Ramos (cell line): ENCODE measurements around the gene RCN2.

ENCODE experiments used
- in situ Hi-C: fragments of 300-500 bp; cut with MboI; formaldehyde crosslinking; loops from one replicate; pipeline ENCODE4 v1.14.3; 2022; ENCODE audit warnings: low sequenced_read_pairs; ENCODE audit not compliant: unreplicated experiment

Gene RCN2

GRCh38 chr15:76972389-76973361 is 41.1 kb downstream of the RCN2 start:
- in situ Hi-C loops, result no loop called here

DNA sequence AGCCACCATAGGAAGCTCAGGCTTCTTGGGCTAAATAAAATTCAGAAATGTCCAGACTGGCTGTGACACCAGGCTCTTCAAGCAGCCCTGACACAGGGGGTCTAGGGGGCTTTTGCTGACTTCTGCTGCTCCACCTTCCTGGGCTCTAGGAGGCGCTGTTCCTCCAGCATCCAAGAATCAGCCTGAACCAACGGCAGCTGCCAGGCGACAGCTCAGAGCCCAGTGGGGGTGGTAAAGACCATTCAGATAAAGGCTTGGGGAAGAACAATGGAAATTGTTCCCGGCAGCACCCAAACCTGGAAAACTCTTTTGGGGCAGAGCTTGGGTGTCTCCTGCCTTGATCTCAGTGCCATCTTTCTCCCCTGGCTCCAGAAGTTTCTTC is 41.8 kb downstream of the RCN2 start:
- in situ Hi-C loops, result no loop called here

- in situ Hi-C loops, result no loop called here
Measured at GRCh38 chr15:76973906-76974305, 42.4 kb downstream of the RCN2 start.

DNA sequence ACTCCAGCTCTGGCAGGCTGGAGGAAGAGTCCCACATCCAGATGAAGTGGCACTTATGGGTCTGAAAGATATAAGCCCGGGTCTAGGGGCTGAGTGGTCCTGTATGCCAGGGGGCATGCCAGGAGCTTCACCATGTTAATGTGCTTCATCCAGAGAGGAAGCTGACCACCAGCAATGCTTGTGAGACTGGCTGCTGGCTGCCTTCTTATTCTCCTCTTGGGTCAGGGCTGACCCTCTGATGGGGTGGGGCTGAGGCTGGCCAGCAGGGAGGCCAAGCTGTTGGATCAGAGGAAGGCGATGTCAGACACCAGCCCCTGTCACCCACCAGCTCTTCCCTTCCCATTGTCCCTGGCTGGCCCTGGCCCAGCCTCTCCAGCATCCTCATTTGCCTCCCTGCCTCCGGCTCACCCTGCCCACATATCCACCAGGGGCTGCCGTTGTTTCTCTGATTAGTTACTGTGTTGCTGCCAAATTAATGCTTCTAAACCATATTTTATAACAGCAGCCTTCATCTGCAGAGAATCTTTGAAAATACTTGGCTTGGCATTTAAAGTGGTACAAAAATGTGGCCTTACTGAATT is 43.0 kb downstream of the RCN2 start:
- in situ Hi-C loops, result no loop called here

- in situ Hi-C loops, result no loop called here
Measured at GRCh38 chr15:76976141-76976540, 44.6 kb downstream of the RCN2 start.

GRCh38 chr15:76976572-76977270 is 45.2 kb downstream of the RCN2 start:
- in situ Hi-C loops, result no loop called here

- in situ Hi-C loops, result no loop called here
Measured at GRCh38 chr15:76978522-76979330, 47.2 kb downstream of the RCN2 start.

- in situ Hi-C loops, result no loop called here
Measured at GRCh38 chr15:76979331-76979925, 47.9 kb downstream of the RCN2 start.

DNA sequence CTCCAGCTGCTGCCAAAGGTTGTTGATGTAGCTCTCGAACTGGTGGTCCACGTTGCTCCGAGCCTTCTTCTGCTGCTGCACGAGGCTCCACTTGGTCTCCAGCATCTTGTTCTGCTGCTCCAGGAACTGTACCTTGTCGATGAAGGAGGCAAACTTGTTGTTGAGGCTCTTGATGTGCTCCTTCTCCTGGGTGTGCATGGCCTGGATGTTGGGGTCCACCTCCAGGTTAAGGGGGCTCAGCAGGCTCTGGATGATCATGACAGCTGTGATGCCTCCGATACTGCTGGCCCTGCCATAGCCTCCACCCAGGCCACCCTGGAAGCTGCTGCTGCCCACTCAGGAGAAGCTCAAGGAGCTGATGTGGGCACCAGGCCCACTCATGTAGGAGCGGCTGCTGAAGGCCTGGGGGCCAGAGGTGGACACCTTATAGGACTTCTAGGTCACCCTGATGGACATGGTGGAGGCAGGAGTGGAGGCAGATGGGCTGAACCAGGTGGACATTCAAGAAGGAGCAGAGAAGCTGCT is 48.5 kb downstream of the RCN2 start:
- in situ Hi-C loops, result no loop called here

- in situ Hi-C loops, result no loop called here
Measured at GRCh38 chr15:76982356-76982755, 50.8 kb downstream of the RCN2 start.

DNA sequence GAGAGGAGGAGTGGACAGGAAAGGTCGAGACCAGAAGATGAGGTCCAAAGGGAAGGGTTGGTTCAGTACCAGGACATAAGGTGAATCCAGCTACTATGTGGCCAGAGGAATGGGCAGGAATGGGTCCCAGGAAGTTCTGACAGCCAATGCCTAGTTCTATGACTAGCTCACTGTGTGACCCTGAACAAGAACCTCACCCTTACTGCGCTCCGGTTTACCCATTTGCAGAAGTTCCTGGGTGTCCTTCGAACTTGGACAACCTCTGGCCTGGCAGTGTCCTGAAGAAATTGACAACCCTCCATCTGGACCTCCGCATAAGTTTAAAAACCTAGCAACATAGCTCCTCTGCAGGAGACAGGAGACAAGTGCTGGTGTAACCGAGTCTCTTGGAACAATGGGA is 51.2 kb downstream of the RCN2 start:
- in situ Hi-C loops, result no loop called here

DNA sequence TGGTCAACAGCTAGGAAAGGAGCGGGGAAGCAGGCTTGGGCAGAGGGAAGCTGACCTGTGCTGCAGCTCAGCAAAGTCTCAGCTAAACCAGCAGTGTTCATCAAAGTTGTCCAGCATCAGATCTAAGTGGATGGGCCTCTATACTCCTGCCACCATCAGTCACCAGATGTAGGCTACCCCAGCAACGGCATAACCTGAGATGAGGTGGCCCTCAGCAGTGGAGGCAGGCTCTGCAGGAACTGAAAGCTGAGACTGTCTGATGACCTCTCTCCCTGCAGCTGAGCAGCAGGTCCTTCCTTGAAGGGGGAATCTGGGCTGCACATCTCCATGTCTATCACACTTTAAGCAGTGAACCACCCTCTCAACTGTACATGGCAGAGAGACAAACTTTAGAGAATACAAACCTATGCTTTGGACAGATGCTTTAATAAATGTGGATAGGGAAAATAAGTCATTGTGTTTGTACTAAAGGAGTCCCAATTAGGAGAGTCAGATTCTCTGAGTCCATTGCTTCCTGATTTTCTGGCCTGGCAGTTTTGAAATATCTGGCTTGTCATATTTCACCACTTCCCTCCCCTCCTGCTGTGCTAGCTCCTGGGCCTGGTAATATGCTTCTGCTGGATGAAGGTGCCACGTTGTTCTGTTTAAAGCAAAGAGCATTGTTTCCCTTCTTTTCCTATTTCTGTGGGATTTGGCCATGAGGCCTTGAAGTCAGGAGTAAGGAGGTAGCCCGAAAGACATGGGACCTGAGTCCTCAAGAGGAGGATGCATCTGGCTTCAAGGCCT is 52.2 kb downstream of the RCN2 start:
- in situ Hi-C loops, result no loop called here

- in situ Hi-C loops, result no loop called here
Measured at GRCh38 chr15:76986743-76987142, 55.2 kb downstream of the RCN2 start.

GRCh38 chr15:76987276-76987675 is 55.7 kb downstream of the RCN2 start:
- in situ Hi-C loops, result no loop called here

- in situ Hi-C loops, result no loop called here
Measured at GRCh38 chr15:76987896-76988860, 56.6 kb downstream of the RCN2 start.

DNA sequence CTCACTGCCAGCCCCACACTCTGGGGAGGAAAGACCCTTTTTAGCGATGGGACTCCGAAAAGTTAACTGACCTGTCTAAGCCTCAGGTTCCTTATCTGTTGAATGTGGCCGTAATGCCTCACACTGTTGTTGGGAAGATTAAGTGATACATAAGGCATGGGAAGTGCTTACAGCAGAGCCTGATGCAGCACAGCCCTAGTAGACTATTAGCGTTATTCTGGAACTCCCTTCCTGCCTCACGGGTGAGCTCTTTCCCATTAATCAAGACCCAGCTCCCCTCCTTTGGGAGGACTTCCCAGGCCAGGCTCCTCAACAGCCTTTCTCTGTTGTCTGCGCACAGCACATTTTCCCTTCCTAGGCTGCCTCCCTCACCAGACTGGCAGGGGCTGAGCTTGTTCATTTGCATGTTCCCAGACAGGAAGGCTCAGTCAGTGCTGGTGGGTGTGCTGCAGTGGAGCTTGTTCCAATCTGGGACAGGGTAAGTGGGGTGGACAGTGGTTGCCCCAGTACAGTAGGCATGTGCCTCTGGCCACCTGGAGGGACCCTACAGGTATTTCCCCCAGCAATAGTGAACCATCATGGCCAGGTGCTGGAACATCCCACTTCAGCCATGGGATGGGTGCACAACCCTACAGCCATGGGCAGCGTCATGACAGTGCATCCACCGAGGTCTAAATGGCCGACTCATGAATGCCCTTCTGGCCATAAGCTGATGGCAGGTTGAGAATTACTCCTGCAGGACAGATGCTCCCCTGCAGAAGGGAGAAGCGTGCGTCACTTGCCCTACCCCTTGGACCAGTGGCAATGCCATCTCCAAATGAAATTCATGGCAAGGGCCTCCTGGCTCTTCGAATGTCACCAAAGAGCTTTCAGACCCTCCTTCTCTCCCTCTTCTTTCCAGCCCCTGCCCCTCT is 57.6 kb downstream of the RCN2 start:
- in situ Hi-C loops, result no loop called here

GRCh38 chr15:76991048-76991447 is 59.5 kb downstream of the RCN2 start:
- in situ Hi-C loops, result no loop called here
